Measurements from ENCODE around the gene SYT3.

SYT3 gene

GRCh38 chr19:50647879-50648615, 8.4 kb upstream of the SYT3 start:
- no peak for DNase-seq
- Histone ChIP-seq H3K4me3 (ENCODE audit: low read depth, low read length) (no peak overlapping the region), H3K27ac (no peak overlapping the region), H3K36me3 (no peaks in the 10 kb centered on the region), H3K27me3 (ENCODE audit: insufficient read depth, low read depth, severe bottlenecking) (peaks cover 15% of the 10 kb centered on the region), H3K9me3 (ENCODE audit: severe bottlenecking) (no peaks in the 10 kb centered on the region)
- TF ChIP-seq CTCF (IDR thresholded peaks at IDR 0.05; ENCODE audit: low read depth, low read length): no peak

- Histone ChIP-seq H3K27ac (no peak overlapping the region), H3K27me3 (ENCODE audit: insufficient read depth, low read depth, severe bottlenecking) (peaks cover 15% of the 10 kb centered on the region), H3K36me3 (no peaks in the 10 kb centered on the region), H3K4me3 (ENCODE audit: low read depth, low read length) (no peak overlapping the region), H3K9me3 (ENCODE audit: severe bottlenecking) (no peaks in the 10 kb centered on the region)
- no peak for DNase-seq
- TF ChIP-seq CTCF (IDR thresholded peaks at IDR 0.05; ENCODE audit: low read depth, low read length): no peak
Observed at GRCh38 chr19:50646074-50646807, 6.6 kb upstream of the SYT3 start.

DNA sequence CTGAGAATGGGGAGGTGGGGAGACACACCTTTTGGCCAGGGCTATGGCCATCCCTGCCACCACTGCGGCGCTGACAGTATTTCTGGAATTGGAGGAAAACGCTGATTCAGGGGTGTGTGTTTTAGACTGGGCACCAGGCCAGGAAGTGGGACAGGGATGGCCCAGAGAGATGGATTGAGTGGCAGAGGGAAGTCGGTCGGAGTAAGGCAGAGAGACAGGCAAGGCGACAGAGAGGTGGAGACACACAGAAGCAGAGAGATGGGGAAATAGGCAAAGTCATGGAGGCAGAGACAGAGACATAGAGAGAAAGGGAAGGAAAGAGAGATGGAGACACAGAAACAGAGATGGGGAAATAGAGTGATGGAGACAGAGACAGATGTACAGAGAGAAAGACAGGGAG, 5.4 kb upstream of the SYT3 start:
- TF ChIP-seq CTCF (IDR thresholded peaks at IDR 0.05; ENCODE audit: low read depth, low read length): no peak
- Histone ChIP-seq H3K9me3 (ENCODE audit: severe bottlenecking) (no peaks in the 10 kb centered on the region), H3K36me3 (no peaks in the 10 kb centered on the region), H3K27me3 (ENCODE audit: insufficient read depth, low read depth, severe bottlenecking) (peaks cover 15% of the 10 kb centered on the region), H3K4me3 (ENCODE audit: low read depth, low read length) (no peak overlapping the region), H3K27ac (no peak overlapping the region)
- no peak for DNase-seq

GRCh38 chr19:50644315-50644915, 4.7 kb upstream of the SYT3 start:
- no peaks in the 10 kb centered on the region for H3K36me3 ChIP-seq
- H3K27ac ChIP-seq: no peak overlapping the region
- H3K4me3 ChIP-seq (ENCODE audit: low read depth, low read length): no peak overlapping the region
- DNase-seq: no peak
- no peak for TF ChIP-seq CTCF (IDR thresholded peaks at IDR 0.05; ENCODE audit: low read depth, low read length)
- H3K9me3 ChIP-seq (ENCODE audit: severe bottlenecking): no peaks in the 10 kb centered on the region
- H3K27me3 ChIP-seq (ENCODE audit: insufficient read depth, low read depth, severe bottlenecking): peaks cover 15% of the 10 kb centered on the region

DNA sequence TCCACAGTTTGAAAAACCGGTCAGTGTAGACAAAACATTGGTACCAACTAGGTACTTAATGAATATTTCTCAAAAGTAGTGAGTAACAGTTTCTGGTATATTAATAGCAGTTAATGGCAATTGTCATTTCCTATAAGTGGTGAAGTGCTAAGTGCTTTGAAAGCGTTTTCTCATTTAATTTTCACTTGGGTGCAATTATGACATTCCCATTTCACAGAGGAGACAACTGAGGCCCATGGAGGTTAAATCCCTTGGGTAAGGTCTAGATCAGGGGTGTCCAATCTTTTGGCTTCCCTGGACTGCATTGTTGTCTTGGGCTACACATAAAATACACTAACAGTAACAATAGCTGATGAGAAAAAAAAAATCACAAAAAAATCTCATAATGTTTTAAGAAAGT, 687 bp upstream of the SYT3 start:
- Histone ChIP-seq H3K9me3 (ENCODE audit: severe bottlenecking) (no peaks in the 10 kb centered on the region), H3K27me3 (ENCODE audit: insufficient read depth, low read depth, severe bottlenecking) (peaks cover 15% of the 10 kb centered on the region), H3K4me3 (ENCODE audit: low read depth, low read length) (peak overlapping the region; percentile 92; the same call in 1 of the 2 replicates), H3K36me3 (no peaks in the 10 kb centered on the region), H3K27ac (no peak overlapping the region)
- no peak for DNase-seq
- TF ChIP-seq CTCF (IDR thresholded peaks at IDR 0.05; ENCODE audit: low read depth, low read length): no peak

Measured in WERI-Rb-1 (cell line).